GM23338 (cell line): ENCODE measurements around the gene PRPF38A. TPM values are rescaled to one million over a fixed set of nuclear protein-coding genes. Genes with fewer than 3 reads are reported as not detected.

ENCODE experiments used
- ATAC-seq: fragments of 200-7000 bp; cut with Tn5 transposase; 3 replicates; pipeline ENCODE4 v1.9.1; 2020
- DNase-seq: peaks from one replicate; pipeline ENCODE4 v3.0.0-alpha.2; 2015; ENCODE audit warnings: low spot score
- H2AFZ ChIP-seq: fragments of 200-600 bp; sonication (generic); 2 replicates; pipeline ENCODE4 v1.8.0; 2016; ENCODE audit warnings: antibody characterized with exemption, mild to moderate bottlenecking, moderate library complexity
- H3F3A ChIP-seq: fragments of 200-600 bp; sonication (generic); replicated peaks from 2 replicates; pipeline ENCODE4 v1.8.0; 2017; ENCODE audit warnings: antibody characterized with exemption, mixed run types, low read depth
- H3K27ac ChIP-seq: fragments of 200-600 bp; sonication (generic); 2 replicates; pipeline ENCODE4 v1.6.1; 2016; ENCODE audit warnings: low read depth
- H3K27me3 ChIP-seq: fragments of 200-600 bp; sonication (generic); 2 replicates; pipeline ENCODE4 v1.8.0; 2016; ENCODE audit warnings: mild to moderate bottlenecking, mixed run types, moderate library complexity; ENCODE audit not compliant: insufficient read depth
- H3K36me3 ChIP-seq: fragments of 200-600 bp; sonication (generic); 2 replicates; pipeline ENCODE4 v1.8.0; 2016; ENCODE audit warnings: mild to moderate bottlenecking; ENCODE audit not compliant: insufficient read depth
- H3K4me1 ChIP-seq: fragments of 200-600 bp; sonication (generic); 2 replicates; pipeline ENCODE4 v1.8.0; 2016; ENCODE audit warnings: mild to moderate bottlenecking, moderate library complexity; ENCODE audit not compliant: insufficient read depth
- H3K4me2 ChIP-seq: fragments of 200-600 bp; sonication (generic); 2 replicates; pipeline ENCODE4 v1.7.1; 2017; ENCODE audit warnings: mixed run types
- H3K4me3 ChIP-seq: fragments of 200-600 bp; sonication (generic); 2 replicates; pipeline ENCODE4 v1.6.1; 2016; ENCODE audit warnings: mixed run types
- H3K79me2 ChIP-seq: fragments of 200-600 bp; sonication (generic); replicated peaks from 2 replicates; pipeline ENCODE4 v1.8.0; 2017; ENCODE audit warnings: mild to moderate bottlenecking; ENCODE audit not compliant: insufficient read depth
- H3K9me2 ChIP-seq: fragments of 200-600 bp; sonication (generic); 2 replicates; pipeline ENCODE4 v1.8.0; 2017; ENCODE audit not compliant: insufficient read depth
- H4K20me1 ChIP-seq: fragments of 200-600 bp; sonication (generic); replicated peaks from 2 replicates; pipeline ENCODE4 v1.8.0; 2017; ENCODE audit warnings: mild to moderate bottlenecking; ENCODE audit not compliant: insufficient read depth
- H3K27ac Mint-ChIP-seq: 2 replicates; pipeline ENCODE4 v1.8.0; 2020; ENCODE audit warnings: inconsistent platforms, mild to moderate bottlenecking, moderate library complexity, mixed read lengths
- H3K27me3 Mint-ChIP-seq: 3 replicates; pipeline ENCODE4 v1.8.0; 2022; ENCODE audit warnings: low read depth, mild to moderate bottlenecking, moderate library complexity, mixed read lengths, inconsistent platforms; ENCODE audit not compliant: insufficient read depth, poor library complexity
- H3K36me3 Mint-ChIP-seq: 3 replicates; pipeline ENCODE4 v1.8.0; 2021; ENCODE audit warnings: low read depth, mild to moderate bottlenecking, inconsistent platforms, moderate library complexity, mixed read lengths
- H3K4me1 Mint-ChIP-seq: 3 replicates; pipeline ENCODE4 v1.8.0; 2020; ENCODE audit warnings: mild to moderate bottlenecking, inconsistent platforms, mixed read lengths
- H3K4me3 Mint-ChIP-seq: 3 replicates; pipeline ENCODE4 v1.8.0; 2021; ENCODE audit warnings: moderate library complexity, mild to moderate bottlenecking, inconsistent platforms, mixed read lengths
- H3K9me3 Mint-ChIP-seq: 3 replicates; pipeline ENCODE4 v1.8.0; 2020; ENCODE audit warnings: moderate library complexity, mild to moderate bottlenecking, inconsistent platforms, mixed read lengths
- CREB1 ChIP-seq: fragments of 250-450 bp; sonication (Bioruptor Pico); IDR thresholded peaks from 2 replicates; pipeline ENCODE4 v1.5.0; 2020; ENCODE audit warnings: low read depth, mild to moderate bottlenecking, moderate library complexity
- EZH2 ChIP-seq: fragments of 200-600 bp; sonication (generic); IDR thresholded peaks from one replicate; pipeline ENCODE4 v1.8.0; 2017; ENCODE audit warnings: antibody characterized with exemption, mild to moderate bottlenecking, low read depth; ENCODE audit not compliant: unreplicated experiment
- EZH2phosphoT487 ChIP-seq: fragments of 200-600 bp; sonication (generic); IDR thresholded peaks from one replicate; pipeline ENCODE4 v1.8.1; 2018; ENCODE audit warnings: antibody characterized with exemption; ENCODE audit not compliant: unreplicated experiment
- JUNB ChIP-seq: IDR thresholded peaks from one replicate; pipeline ENCODE4 v1.6.1; 2016; ENCODE audit warnings: antibody characterized with exemption; ENCODE audit not compliant: unreplicated experiment
- NANOG ChIP-seq: IDR thresholded peaks from 2 replicates; pipeline ENCODE4 v1.6.1; 2016; ENCODE audit warnings: antibody characterized with exemption, borderline replicate concordance
- STAT1 ChIP-seq: IDR thresholded peaks from one replicate; pipeline ENCODE4 v1.6.1; 2016; ENCODE audit warnings: antibody characterized with exemption; ENCODE audit not compliant: unreplicated experiment
- ZNF114 ChIP-seq: fragments of 250-450 bp; sonication (Bioruptor Pico); IDR thresholded peaks from 2 replicates; pipeline ENCODE4 v1.5.0; 2020; ENCODE audit warnings: mild to moderate bottlenecking, moderate library complexity
- polyA plus RNA-seq: library from polyadenylated mRNA; unstranded; fragments of >200 nt; fragmentation: Nextera tagmentation; extraction: Ambion mirVana; gene quantifications from 2 replicates; pipeline ENCODE4 v1.2.1, GENCODE V29; 2016
- total RNA-seq: library from RNA; depleted of rRNA; stranded (reverse); fragments of >200 nt; shearing (Covaris generic); gene quantifications from 2 replicates; pipeline ENCODE4 v1.2.3, GENCODE V29; 2014
- TF ChIP-seq, protein P1 (sequence below): IDR thresholded peaks from 2 replicates; pipeline ENCODE4 v1.6.1; 2016; ENCODE audit warnings: antibody characterized with exemption
- TF ChIP-seq, protein P2 (sequence below), 2 experiments: fragments of 200-600 bp in 1 of 2; sonication (generic) in 1 of 2; conservative IDR thresholded peaks; 2 replicates each; pipeline versions ENCODE4 v1.5.1 to v1.6.1; 2016 to 2017; ENCODE audit warnings: antibody characterized with exemption in 2 of 2, low read depth in 2 of 2, mild to moderate bottlenecking in 2 of 2, moderate library complexity in 1 of 2

The PRPF38A gene
- total and polyA plus RNA-seq, 2 experiments from 2014 or later: 24.8 to 40.3 TPM

DNA sequence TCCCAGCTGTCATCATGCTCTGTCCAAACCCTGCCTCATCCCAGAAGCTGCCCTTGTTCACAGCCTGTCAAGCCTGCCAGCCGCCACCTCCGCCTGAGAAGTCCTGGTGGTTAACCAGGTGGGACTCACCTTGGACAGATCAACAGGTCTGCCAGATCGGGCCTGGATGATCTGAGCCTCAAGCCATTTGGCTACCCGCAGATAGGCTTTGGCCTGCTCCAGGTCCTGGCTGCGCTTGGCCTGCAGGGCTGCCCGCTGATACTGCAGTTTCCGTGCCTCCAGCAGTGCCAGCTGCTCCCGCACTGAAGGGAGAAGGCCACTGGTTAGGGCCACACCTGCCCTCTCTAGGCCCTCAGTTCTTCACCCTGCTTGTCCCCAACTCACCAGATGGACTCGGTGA is 47.0 kb upstream of the PRPF38A start (continued):
- TF ChIP-seq, protein P1, sequence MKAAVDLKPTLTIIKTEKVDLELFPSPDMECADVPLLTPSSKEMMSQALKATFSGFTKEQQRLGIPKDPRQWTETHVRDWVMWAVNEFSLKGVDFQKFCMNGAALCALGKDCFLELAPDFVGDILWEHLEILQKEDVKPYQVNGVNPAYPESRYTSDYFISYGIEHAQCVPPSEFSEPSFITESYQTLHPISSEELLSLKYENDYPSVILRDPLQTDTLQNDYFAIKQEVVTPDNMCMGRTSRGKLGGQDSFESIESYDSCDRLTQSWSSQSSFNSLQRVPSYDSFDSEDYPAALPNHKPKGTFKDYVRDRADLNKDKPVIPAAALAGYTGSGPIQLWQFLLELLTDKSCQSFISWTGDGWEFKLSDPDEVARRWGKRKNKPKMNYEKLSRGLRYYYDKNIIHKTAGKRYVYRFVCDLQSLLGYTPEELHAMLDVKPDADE: no peak
- TF ChIP-seq, protein P2, sequence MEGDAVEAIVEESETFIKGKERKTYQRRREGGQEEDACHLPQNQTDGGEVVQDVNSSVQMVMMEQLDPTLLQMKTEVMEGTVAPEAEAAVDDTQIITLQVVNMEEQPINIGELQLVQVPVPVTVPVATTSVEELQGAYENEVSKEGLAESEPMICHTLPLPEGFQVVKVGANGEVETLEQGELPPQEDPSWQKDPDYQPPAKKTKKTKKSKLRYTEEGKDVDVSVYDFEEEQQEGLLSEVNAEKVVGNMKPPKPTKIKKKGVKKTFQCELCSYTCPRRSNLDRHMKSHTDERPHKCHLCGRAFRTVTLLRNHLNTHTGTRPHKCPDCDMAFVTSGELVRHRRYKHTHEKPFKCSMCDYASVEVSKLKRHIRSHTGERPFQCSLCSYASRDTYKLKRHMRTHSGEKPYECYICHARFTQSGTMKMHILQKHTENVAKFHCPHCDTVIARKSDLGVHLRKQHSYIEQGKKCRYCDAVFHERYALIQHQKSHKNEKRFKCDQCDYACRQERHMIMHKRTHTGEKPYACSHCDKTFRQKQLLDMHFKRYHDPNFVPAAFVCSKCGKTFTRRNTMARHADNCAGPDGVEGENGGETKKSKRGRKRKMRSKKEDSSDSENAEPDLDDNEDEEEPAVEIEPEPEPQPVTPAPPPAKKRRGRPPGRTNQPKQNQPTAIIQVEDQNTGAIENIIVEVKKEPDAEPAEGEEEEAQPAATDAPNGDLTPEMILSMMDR (conservative IDR thresholded peaks at IDR 0.05; ENCODE audit: low read depth in 2 of 2): no peak
- TF ChIP-seq CREB1: no peak
- TF ChIP-seq STAT1: no peak
- no peak for TF ChIP-seq JUNB
- TF ChIP-seq NANOG: no peak

DNA sequence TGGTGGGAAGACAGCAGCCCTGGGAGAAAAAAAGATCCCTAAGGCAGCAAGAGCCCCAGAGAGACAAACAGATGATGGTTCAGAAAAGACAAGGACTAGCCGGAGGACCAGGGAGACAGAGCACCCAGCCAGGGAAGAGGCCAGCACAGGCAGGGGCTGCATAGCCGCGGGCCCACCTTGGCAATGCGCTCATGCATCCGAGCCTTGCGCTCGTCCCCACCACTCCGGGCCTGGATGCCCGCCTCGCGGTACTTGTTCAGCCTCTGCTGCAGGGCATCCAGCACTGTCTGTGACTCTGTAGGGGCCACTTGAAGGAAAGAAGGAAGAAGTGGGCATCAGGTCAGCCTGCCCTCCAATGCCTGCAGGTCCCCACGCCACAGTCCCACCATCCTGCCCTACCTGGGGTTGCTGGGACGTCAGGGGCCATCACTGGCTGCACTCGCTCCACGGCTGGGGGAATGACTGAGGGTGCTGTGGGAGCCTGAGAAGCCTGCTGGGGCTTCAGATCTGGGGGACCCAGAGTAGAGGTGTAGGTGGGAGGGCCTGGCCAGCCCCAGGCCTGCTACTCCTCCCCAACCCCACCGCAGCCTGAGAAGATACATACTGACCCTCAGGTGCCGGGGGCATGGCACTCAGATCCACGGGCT is 45.4 kb upstream of the PRPF38A start:
- Mint-ChIP-seq H3K9me3 (no peaks in the 10 kb centered on the region), H3K4me3 (no peak overlapping the region), H3K27me3 (peaks cover 15% of the 10 kb centered on the region), H3K4me1 (no peaks in the 10 kb centered on the region), H3K36me3 (peaks cover 78% of the 10 kb centered on the region), H3K27ac (no peak overlapping the region)
- TF ChIP-seq EZH2phosphoT487 (no peak), STAT1 (no peak), EZH2 (no peak), ZNF114 (CRISPR knock-in tag) (no peak), NANOG (no peak)
- DNase-seq (no peak), ATAC-seq (no peak)
- no peak overlapping the region for H3K27ac ChIP-seq
- no peak overlapping the region for H3K4me3 ChIP-seq
- H3K36me3 ChIP-seq: peaks cover 15% of the 10 kb centered on the region
- no peaks in the 10 kb centered on the region for H3K27me3 ChIP-seq
- H3F3A ChIP-seq: no peaks in the 10 kb centered on the region
- 0 out of 2 replicates have a peak, but pooled peaks cover 4% of the 10 kb centered on the region for H3K79me2 ChIP-seq
- H3K4me1 ChIP-seq: no peaks in the 10 kb centered on the region
- H4K20me1 ChIP-seq: no peaks in the 10 kb centered on the region
- no peak overlapping the region for H3K4me2 ChIP-seq
- H3K9me2 ChIP-seq: no peaks in the 10 kb centered on the region
- H2AFZ ChIP-seq: no peak overlapping the region
